ENCODE data around the gene USP11.

GRCh38 chrX:47212381-47213293 lies 20.2 kb upstream of the USP11 start:
- TF ChIP-seq CTCF (IDR thresholded peaks at IDR 0.05; ENCODE audit: low read length) = no peak
- TF ChIP-seq EZH2 (IDR thresholded peaks at IDR 0.05; ENCODE audit: borderline replicate concordance, low read length) = no peak
